GM23248 (cell line): Measurements from ENCODE around the gene RNPS1. TPM values are rescaled to one million over a fixed set of nuclear protein-coding genes. Genes with fewer than 3 reads are reported as not detected.

ENCODE experiments used
- DNase-seq: peaks from one replicate; pipeline ENCODE4 v3.0.0-alpha.2; 2015
- H2AFZ ChIP-seq: fragments of 200-600 bp; sonication (generic); 2 replicates; pipeline ENCODE4 v1.6.1; 2016; ENCODE audit warnings: antibody characterized with exemption
- H3F3A ChIP-seq: fragments of 200-600 bp; sonication (generic); 2 replicates; pipeline ENCODE4 v1.6.1; 2016; ENCODE audit warnings: mild to moderate bottlenecking, antibody characterized with exemption, mixed run types; ENCODE audit not compliant: insufficient read depth
- H3K27ac ChIP-seq: fragments of 200-600 bp; sonication (generic); 2 replicates; pipeline ENCODE4 v1.5.1; 2016; ENCODE audit warnings: mild to moderate bottlenecking
- H3K27me3 ChIP-seq: fragments of 200-600 bp; sonication (generic); replicated peaks from 2 replicates; pipeline ENCODE4 v1.6.1; 2016; ENCODE audit warnings: mild to moderate bottlenecking; ENCODE audit not compliant: insufficient read depth
- H3K36me3 ChIP-seq: fragments of 200-600 bp; sonication (generic); 2 replicates; pipeline ENCODE4 v1.6.1; 2016; ENCODE audit warnings: low read depth, mild to moderate bottlenecking
- H3K4me1 ChIP-seq: fragments of 200-600 bp; sonication (generic); 2 replicates; pipeline ENCODE4 v1.6.1; 2016; ENCODE audit warnings: mild to moderate bottlenecking; ENCODE audit not compliant: insufficient read depth
- H3K4me2 ChIP-seq: fragments of 200-600 bp; sonication (generic); one replicate; pipeline ENCODE4 v1.6.1; 2016; ENCODE audit warnings: mild to moderate bottlenecking; ENCODE audit not compliant: unreplicated experiment
- H3K4me3 ChIP-seq: fragments of 200-600 bp; sonication (generic); 2 replicates; pipeline ENCODE4 v1.5.1; 2016; ENCODE audit warnings: mild to moderate bottlenecking
- H3K79me2 ChIP-seq: fragments of 200-600 bp; sonication (generic); 2 replicates; pipeline ENCODE4 v1.6.1; 2016; ENCODE audit warnings: mild to moderate bottlenecking; ENCODE audit not compliant: insufficient read depth
- H3K9ac ChIP-seq: fragments of 200-600 bp; sonication (generic); 2 replicates; pipeline ENCODE4 v1.6.1; 2016; ENCODE audit warnings: mild to moderate bottlenecking
- H3K9me2 ChIP-seq: fragments of 200-600 bp; sonication (generic); 2 replicates; pipeline ENCODE4 v1.6.1; 2016; ENCODE audit warnings: mixed run types, mild to moderate bottlenecking, moderate library complexity; ENCODE audit not compliant: insufficient read depth
- H3K9me3 ChIP-seq: fragments of 200-600 bp; sonication (generic); one replicate; pipeline ENCODE4 v1.6.1; 2017; ENCODE audit warnings: low read depth
- H4K20me1 ChIP-seq: fragments of 200-600 bp; sonication (generic); 2 replicates; pipeline ENCODE4 v1.6.0; 2016; ENCODE audit not compliant: insufficient read depth
- EZH2 ChIP-seq: fragments of 200-600 bp; sonication (generic); IDR thresholded peaks from 2 replicates; pipeline ENCODE4 v1.6.1; 2018; ENCODE audit warnings: antibody characterized with exemption, mild to moderate bottlenecking; ENCODE audit not compliant: insufficient read depth, poor library complexity, severe bottlenecking
- EZH2phosphoT487 ChIP-seq: fragments of 200-600 bp; sonication (generic); IDR thresholded peaks from 2 replicates; pipeline ENCODE4 v1.6.1; 2018; ENCODE audit warnings: antibody characterized with exemption, moderate library complexity, mild to moderate bottlenecking, low read depth; ENCODE audit not compliant: insufficient read depth
- WGBS, 2 experiments: methylation state at CpG; one replicate each; pipeline ENCODE4 v1.1.6; 2015 to 2017; ENCODE audit warnings: low lambda C conversion rate in 2 of 2, low coverage in 1 of 2; ENCODE audit errors: missing lambda C conversion rate in 2 of 2; 5-methylcytosine and 5-hydroxymethylcytosine counted together
- in situ Hi-C: fragments of 300-500 bp; cut with MboI; formaldehyde crosslinking; loops from 2 replicates; pipeline ENCODE4 v1.15.0; 2020
- polyA plus RNA-seq: library from polyadenylated mRNA; unstranded; fragments of >200 nt; fragmentation: Nextera tagmentation; extraction: Ambion mirVana; gene quantifications from 2 replicates; pipeline ENCODE4 v1.2.1, GENCODE V29; 2016
- total RNA-seq: library from RNA; depleted of rRNA; stranded (reverse); fragments of >200 nt; shearing (Covaris generic); gene quantifications from 2 replicates; pipeline ENCODE4 v1.2.3, GENCODE V29; 2014

RNPS1 gene
- total and polyA plus RNA-seq, 2 experiments from 2014 or later: 104 to 176 TPM

GRCh38 chr16:2253293-2253692 is 14.6 kb downstream of the RNPS1 start:
- H3K9me2 ChIP-seq: no peaks in the 10 kb centered on the region
- in situ Hi-C loops: no loop called here
- no peak overlapping the region for H2AFZ ChIP-seq
- H3K27ac ChIP-seq: no peak overlapping the region
- DNase-seq: no peak
- H3K79me2 ChIP-seq: peaks cover 59% of the 10 kb centered on the region
- peaks cover 44% of the 10 kb centered on the region for H3K36me3 ChIP-seq
- H3F3A ChIP-seq: peaks cover 36% of the 10 kb centered on the region
- no peaks in the 10 kb centered on the region for H3K9me3 ChIP-seq
- no peak overlapping the region for H3K4me2 ChIP-seq
- H3K27me3 ChIP-seq: no peaks in the 10 kb centered on the region
- WGBS, 2 experiments: 83 to 86% methylated on average over 11 of the region's 11 CpGs
- 0 out of 2 replicates have a peak, but pooled peaks cover 3% of the 10 kb centered on the region for H4K20me1 ChIP-seq
- TF ChIP-seq EZH2 (no peak), EZH2phosphoT487 (no peak)
- H3K4me3 ChIP-seq: no peak overlapping the region
- peaks cover 14% of the 10 kb centered on the region; the same call in 1 of the 2 replicates for H3K4me1 ChIP-seq
- H3K9ac ChIP-seq: no peak overlapping the region

GRCh38 chr16:2252806-2253148 is 15.1 kb downstream of the RNPS1 start:
- DNase-seq: no peak
- Histone ChIP-seq H3F3A (peaks cover 32% of the 10 kb centered on the region), H3K9me3 (no peaks in the 10 kb centered on the region), H3K9ac (no peak overlapping the region), H3K79me2 (peaks cover 59% of the 10 kb centered on the region), H3K4me3 (no peak overlapping the region), H3K4me1 (peaks cover 14% of the 10 kb centered on the region; the same call in 1 of the 2 replicates), H4K20me1 (0 out of 2 replicates have a peak, but pooled peaks cover 3% of the 10 kb centered on the region), H2AFZ (no peak overlapping the region), H3K4me2 (no peak overlapping the region), H3K9me2 (no peaks in the 10 kb centered on the region), H3K27me3 (no peaks in the 10 kb centered on the region), H3K36me3 (peaks cover 38% of the 10 kb centered on the region), H3K27ac (peak overlapping the region; percentile 73)
- TF ChIP-seq EZH2phosphoT487 (no peak), EZH2 (no peak)
- WGBS, 2 experiments: 98 to 99% methylated on average over 7 of the region's 7 CpGs
- in situ Hi-C loops: no loop called here

- H3K4me3 ChIP-seq: peak within 1 kb of the TSS; percentile 92
- no peaks in the 10 kb centered on the region for H3K27me3 ChIP-seq
- in situ Hi-C loops: no loop called here
- H3K9me2 ChIP-seq: no peaks in the 10 kb centered on the region
- no peaks in the 10 kb centered on the region for H3K9me3 ChIP-seq
- peaks cover 58% of the 10 kb centered on the region for H3K79me2 ChIP-seq
- peak within 1 kb of the TSS; percentile 73 for H3K27ac ChIP-seq
- no peak for TF ChIP-seq EZH2phosphoT487
- DNase-seq: peak; percentile 98
- H3K9ac ChIP-seq: peak within 1 kb of the TSS; percentile 90
- H3K36me3 ChIP-seq: peaks cover 27% of the 10 kb centered on the region
- peaks cover 28% of the 10 kb centered on the region for H3F3A ChIP-seq
- 0 out of 2 replicates have a peak, but pooled peaks cover 3% of the 10 kb centered on the region for H4K20me1 ChIP-seq
- H3K4me2 ChIP-seq: peak within 1 kb of the TSS; percentile 97
- peaks cover 14% of the 10 kb centered on the region; the same call in 1 of the 2 replicates for H3K4me1 ChIP-seq
- 4 to 5% methylated on average over 50 to 53 of the region's 88 CpGs for WGBS, 2 experiments
- peak within 1 kb of the TSS; percentile 86 for H2AFZ ChIP-seq
Measured at GRCh38 chr16:2251296-2252111, 16.4 kb downstream of the RNPS1 start, which contains the start of gene ECI1. Gene ECI1 (minus strand): TSS chr16:2251587. CDS start chr16:2251566, 21 bp downstream.

- no peak for TF ChIP-seq EZH2
- no peak for TF ChIP-seq EZH2phosphoT487
- peak overlapping the region; percentile 92 for H3K4me3 ChIP-seq
- H3K4me1 ChIP-seq: peaks cover 14% of the 10 kb centered on the region; the same call in 1 of the 2 replicates
- H4K20me1 ChIP-seq: 0 out of 2 replicates have a peak, but pooled peaks cover 3% of the 10 kb centered on the region
- peaks cover 22% of the 10 kb centered on the region for H3F3A ChIP-seq
- WGBS, 2 experiments: 3 to 6% methylated on average over 26 to 34 of the region's 35 CpGs
- peaks cover 50% of the 10 kb centered on the region for H3K79me2 ChIP-seq
- in situ Hi-C loops: no loop called here
- H3K9ac ChIP-seq: peak overlapping the region; percentile 90
- DNase-seq: peak; percentile 50
- H2AFZ ChIP-seq: peak overlapping the region; percentile 86
- no peaks in the 10 kb centered on the region for H3K27me3 ChIP-seq
- peak overlapping the region; percentile 97 for H3K4me2 ChIP-seq
- H3K36me3 ChIP-seq: peaks cover 20% of the 10 kb centered on the region
- no peaks in the 10 kb centered on the region for H3K9me3 ChIP-seq
- H3K27ac ChIP-seq: peak overlapping the region; percentile 73
- no peaks in the 10 kb centered on the region for H3K9me2 ChIP-seq
Measured at GRCh38 chr16:2250652-2251295, 17.2 kb downstream of the RNPS1 start.
